ENCODE results near the gene GBA2.

DNA sequence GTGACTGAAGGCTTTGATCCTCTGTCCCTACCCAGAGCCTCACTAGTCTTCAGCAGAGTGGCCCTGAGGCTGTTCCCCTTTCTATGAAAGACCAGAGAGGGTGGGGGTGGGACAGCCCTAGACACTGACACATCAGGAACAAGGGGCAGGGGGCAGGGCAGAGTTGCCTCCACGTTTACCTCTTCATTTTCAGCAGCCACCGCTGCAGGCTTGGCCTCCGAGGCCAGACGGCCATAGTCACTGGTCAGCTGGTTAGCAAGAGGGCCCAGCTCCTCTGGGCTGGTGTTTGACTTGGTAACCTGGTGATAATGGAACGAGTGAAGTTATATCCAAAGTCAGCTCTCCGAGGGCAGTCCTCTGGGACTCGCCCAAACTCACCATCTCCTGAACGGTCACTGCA, 43.7 kb downstream of the GBA2 start:
- no peak for TF ChIP-seq EZH2 (IDR thresholded peaks at IDR 0.05)
- no peak for TF ChIP-seq POLR2AphosphoS5 (IDR thresholded peaks at IDR 0.05; ENCODE audit: borderline replicate concordance, low read depth, low read length)

All from SK-N-MC (cell line).